NCI-H2227 (cell line): ENCODE results near the gene DENND6B.
A peak's percentile ranks its signal among the peaks of the same experiment; 100 is the strongest.

Experiments
- DNase-seq: peaks from one replicate; lab custom pipeline; 2025; ENCODE audit not compliant: unreplicated experiment; lab: John Stamatoyannopoulos, UW

DENND6B gene

GRCh38 chr22:50316114-50317065 lies 10.4 kb downstream of the DENND6B start:
- DNase-seq = no peak

DNA sequence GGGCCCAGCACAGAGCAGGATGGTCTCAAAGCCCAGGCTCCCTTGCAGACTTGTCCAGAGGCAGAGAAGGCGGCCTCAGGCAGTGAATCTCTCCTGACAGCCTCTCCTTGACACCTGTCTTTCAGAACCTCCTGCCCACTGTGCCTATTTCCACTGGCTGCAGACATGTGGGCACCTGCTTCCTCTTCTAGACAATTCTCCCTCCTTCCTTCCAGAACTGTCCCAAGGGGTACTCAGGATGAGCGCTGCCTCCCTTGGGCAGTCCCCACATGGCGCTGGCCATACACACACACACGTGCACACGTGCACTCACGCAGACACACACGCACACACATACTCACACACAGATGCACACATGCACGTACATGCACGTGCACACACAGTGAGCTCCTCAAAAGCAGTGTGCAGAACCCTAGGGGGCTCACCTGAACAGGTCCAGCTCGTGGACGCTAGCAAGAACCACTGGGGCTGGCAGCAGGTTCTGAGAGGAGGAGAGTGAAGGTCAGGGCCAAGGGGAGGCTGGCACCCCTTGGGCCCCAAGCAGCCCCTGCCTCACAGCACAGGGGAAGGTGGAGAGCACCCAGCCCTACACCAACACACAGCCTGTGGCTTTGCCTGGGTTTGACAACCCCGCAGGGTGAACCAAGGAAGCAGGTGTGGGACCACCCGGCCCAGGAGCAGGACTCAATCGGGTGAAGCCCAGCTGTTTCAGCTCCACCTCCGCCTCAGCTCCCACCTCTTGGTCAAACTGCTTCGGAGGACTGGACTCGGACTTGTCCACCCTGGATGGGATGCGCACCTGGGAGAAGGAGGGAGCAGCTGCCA lies 11.3 kb downstream of the DENND6B start:
- no peak for DNase-seq

DNA sequence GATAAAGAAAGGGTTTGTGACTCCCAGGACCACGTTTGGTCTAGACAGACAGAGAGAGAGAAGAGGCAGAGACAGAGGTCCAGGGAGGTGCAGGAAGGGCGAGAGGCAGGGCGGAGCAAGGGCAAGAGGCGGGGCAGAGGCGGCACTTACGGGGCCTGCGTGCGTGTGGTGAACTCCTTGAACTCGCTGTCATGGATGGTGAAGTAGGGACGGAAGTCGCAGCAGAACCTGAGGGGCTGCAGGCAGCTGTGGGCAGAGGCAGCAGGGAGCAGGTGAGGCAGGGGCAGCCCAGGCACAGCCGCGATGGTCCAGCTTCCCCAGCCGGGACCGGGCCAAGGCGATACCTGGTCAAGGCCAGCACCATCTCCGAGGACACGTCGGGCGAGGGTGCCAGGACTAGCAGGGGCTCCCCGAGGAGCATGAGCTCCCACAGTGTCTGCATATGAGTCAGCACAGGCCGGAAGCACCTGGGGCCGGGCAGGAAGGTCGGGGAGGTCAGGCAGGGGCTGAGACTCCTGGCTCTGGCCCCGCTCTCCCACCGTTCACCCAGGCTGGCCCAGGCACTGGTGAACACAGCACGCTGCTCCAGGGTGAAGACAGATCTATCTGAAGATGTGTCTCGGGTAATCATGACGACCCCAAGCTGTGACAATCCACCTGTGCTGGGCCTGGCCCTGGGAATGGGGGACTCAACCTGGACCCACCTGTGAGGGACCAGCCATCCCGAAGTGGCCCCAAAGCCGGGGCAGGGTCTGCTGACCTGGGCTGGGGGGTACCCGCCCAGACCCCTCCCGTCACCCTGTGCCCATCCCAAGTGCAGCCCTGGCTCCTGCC lies 12.1 kb downstream of the DENND6B start:
- no peak for DNase-seq

DNA sequence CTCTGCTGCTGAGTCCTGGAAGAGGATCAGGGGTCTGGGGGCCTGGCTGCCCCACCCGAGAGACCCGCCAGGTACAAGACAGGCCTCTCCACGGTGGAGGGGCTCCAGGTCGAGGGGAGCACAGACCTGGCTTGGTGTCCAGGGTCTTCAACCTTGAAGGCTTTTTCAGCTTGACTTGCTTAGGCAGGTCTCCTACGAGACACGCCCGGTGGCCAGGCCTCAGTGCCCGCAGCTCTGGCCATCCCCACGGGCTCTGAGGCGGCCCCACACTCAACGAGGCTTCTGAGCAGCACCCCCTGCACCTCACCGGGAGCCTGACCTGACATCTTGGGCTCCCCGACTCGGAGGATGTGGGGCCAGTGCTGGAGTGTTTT lies 12.7 kb downstream of the DENND6B start:
- no peak for DNase-seq

GRCh38 chr22:50313600-50313999 lies 13.2 kb downstream of the DENND6B start:
- DNase-seq = no peak

GRCh38 chr22:50313021-50313420 lies 13.8 kb downstream of the DENND6B start:
- DNase-seq = no peak

GRCh38 chr22:50312371-50312770 lies 14.4 kb downstream of the DENND6B start:
- DNase-seq = no peak

- DNase-seq = no peak
Observed at GRCh38 chr22:50311606-50312351, 15.0 kb downstream of the DENND6B start.

GRCh38 chr22:50310949-50311444 lies 15.8 kb downstream of the DENND6B start:
- no peak for DNase-seq

DNA sequence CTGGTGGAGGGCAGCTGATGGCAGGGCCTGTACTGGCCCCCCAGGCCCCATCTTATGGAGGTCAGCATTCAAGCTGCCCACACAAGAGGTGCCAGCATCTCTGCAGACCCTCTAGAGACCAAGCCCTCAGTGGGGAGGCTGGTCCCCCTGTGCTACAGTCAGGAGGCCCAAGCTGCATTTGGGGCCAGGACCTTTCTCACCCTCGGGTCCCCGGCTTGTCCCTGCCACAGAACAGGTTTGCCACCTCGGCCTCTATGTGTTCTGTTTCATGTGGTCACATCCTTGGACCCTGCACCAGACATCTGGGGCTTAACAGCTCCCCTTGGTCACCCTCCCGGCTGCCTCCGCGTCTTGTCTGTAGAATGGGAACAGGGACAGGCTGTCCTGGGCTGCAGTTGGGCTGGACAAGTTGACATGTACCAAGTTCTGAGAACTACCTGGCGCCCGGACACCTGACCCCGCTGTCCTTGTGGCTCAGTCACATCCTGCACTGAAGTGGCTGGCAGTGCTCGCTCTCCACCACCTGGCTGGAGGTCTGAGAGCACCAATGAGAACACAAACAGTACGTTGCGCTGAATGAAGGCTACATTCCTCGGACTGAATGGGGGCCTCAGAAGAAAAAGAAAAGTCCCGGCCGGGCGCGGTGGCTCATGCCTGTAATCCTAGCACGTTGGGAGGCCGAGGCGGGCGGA lies 16.6 kb downstream of the DENND6B start:
- no peak for DNase-seq

- no peak for DNase-seq
Observed at GRCh38 chr22:50309601-50309991, 17.2 kb downstream of the DENND6B start.

- DNase-seq = no peak
Observed at GRCh38 chr22:50308986-50309600, 17.7 kb downstream of the DENND6B start.

DNA sequence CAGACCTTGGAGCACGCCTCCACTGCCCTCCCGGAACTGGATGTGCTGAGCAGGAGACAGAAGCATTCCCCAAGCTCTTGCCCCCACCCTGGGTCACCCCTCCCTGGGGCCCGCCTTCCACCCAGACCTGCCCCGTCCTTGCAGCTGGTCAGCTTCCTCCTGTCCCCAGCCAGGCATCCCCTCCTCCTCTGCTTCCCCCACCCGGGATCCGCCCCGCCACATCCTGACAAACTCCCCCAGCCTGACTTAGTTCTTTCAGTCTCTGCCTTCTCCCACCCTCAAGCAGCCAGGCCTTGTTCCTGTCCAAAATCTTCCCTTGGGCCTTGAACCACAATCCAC lies 18.2 kb downstream of the DENND6B start:
- no peak for DNase-seq

GRCh38 chr22:50307890-50308596 lies 18.8 kb downstream of the DENND6B start:
- DNase-seq = no peak

- peak; percentile 80 for DNase-seq
Observed at GRCh38 chr22:50306753-50307749, 19.8 kb downstream of the DENND6B start, which contains the start of gene PLXNB2. PLXNB2 (minus strand) TSS chr22:50307646; CDS start chr22:50290584, 17,062 bp downstream.

DNA sequence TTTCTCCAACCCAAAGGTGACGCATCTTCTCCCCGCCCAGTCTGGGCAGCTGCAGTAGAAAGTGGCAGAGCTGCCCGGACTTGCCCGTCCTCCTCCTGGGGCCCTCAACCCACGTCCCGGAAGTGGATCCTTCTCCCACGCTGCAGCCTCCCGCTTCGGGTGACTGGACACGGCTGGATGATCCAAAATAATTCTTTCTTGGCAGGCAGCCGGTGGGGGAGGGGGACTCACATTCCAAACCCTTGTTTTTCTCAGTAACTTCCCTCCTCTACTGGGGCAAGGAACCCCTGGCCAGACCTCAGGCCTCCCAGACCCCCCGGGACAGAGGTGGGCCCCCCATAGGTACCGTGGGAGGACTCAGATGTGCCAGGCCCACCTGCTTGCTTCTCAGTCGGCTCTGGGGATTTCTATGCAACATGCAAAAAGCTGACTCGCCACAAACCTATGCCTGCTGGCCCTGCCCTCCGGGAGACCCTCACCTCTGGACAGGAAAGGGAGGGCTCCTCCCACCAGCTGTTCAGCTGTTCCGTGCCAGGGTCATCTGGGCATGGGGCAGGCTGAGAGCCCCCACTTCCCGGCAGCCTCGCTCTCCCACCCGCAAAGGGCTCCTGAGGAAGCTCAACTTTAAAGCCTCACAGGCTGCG lies 20.8 kb downstream of the DENND6B start:
- DNase-seq = peak; percentile 17

DNA sequence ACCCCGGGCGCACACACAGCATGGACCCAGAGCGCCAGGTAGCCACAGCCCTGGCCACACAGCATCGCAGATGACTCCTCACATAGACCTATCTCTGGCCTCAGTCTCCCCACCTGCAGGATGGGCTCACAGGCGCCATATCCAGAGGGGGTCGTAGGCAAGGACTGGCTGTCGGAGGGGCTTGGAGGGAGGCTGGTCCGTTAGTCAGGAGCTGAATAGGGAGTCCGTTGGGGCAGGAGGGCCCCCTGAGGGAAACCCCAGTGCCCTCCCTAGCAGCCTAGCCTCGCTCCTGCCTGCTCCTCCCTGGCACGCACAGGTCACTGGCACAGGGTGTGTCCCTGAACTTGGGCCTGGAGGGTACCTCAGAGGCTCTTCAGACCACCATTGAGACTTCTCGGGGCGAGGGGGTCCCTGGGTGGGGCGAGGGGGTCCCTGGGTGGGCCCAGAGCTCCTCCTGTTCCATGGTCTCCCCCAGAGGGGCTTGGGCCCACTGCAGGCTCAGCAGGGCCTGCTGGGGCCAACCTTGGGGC lies 21.4 kb downstream of the DENND6B start:
- DNase-seq = no peak
